Kidney epithelial cell (primary cell): ENCODE results near the gene PCNT. TPM values are rescaled to one million over a fixed set of nuclear protein-coding genes. Genes with fewer than 3 reads are reported as not detected.

Experiments used
- DNase-seq: peaks from one replicate; pipeline ENCODE4 v3.0.0-alpha.2; 2010; ENCODE audit warnings: low read depth
- H3K27me3 ChIP-seq: 2 replicates; pipeline ENCODE4 v1.6.0; 2011; ENCODE audit warnings: low read length; ENCODE audit not compliant: control insufficient read depth, insufficient read depth
- H3K36me3 ChIP-seq: 2 replicates; pipeline ENCODE4 v1.5.1; 2011; ENCODE audit warnings: low read length; ENCODE audit not compliant: control insufficient read depth, insufficient read depth
- H3K4me3 ChIP-seq: 2 replicates; pipeline ENCODE4 v1.5.1; 2011; ENCODE audit warnings: low read depth, mild to moderate bottlenecking, control low read depth, low read length
- CTCF ChIP-seq: IDR thresholded peaks from 2 replicates; pipeline ENCODE4 v1.5.1; 2011; ENCODE audit warnings: mild to moderate bottlenecking, moderate library complexity, low read length, control low read depth, inconsistent platforms; ENCODE audit not compliant: insufficient read depth, poor library complexity, severe bottlenecking
- total RNA-seq: library from RNA; depleted of rRNA; stranded (reverse); fragments of >200 nt; gene quantifications from 2 replicates; pipeline ENCODE4 v1.2.3, GENCODE V29; 2015

The PCNT gene
- total RNA-seq, 1 donor from 2014 or later, result 22.2 TPM

- no peak for DNase-seq
- H3K36me3 ChIP-seq, result no peaks in the 10 kb centered on the region
- TF ChIP-seq CTCF, result no peak
- H3K4me3 ChIP-seq, result no peak overlapping the region
- H3K27me3 ChIP-seq, result no peaks in the 10 kb centered on the region
Observed at GRCh38 chr21:46468108-46468774, 144.3 kb downstream of the PCNT start.

GRCh38 chr21:46469275-46469674 is 145.3 kb downstream of the PCNT start:
- H3K4me3 ChIP-seq, result no peak overlapping the region
- TF ChIP-seq CTCF, result no peak
- no peaks in the 10 kb centered on the region for H3K36me3 ChIP-seq
- no peak for DNase-seq
- no peaks in the 10 kb centered on the region for H3K27me3 ChIP-seq

DNA sequence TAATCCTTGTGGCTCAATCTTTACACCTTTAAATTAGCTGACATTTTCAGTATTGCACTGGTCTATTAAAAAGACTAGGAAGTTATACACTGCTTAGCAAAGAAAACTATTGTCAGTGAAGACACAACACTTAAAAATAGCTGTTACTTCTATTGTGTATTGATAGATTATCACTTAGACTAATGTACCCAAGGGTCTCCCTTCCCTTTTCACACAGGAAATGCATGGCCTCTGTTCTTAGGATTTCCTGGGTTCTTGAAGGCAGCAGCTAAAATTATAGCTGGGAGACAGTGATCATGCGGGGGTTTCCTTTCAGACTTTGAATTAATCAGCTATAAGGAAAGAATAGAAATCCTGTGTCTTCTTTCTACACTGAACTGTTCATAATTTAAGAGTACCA is 147.6 kb downstream of the PCNT start:
- Histone ChIP-seq H3K27me3 (no peaks in the 10 kb centered on the region), H3K4me3 (no peak overlapping the region), H3K36me3 (no peaks in the 10 kb centered on the region)
- TF ChIP-seq CTCF, result no peak
- DNase-seq, result no peak

GRCh38 chr21:46472246-46472645 is 148.3 kb downstream of the PCNT start:
- Histone ChIP-seq H3K36me3 (no peaks in the 10 kb centered on the region), H3K4me3 (no peak overlapping the region), H3K27me3 (no peaks in the 10 kb centered on the region)
- TF ChIP-seq CTCF, result no peak
- no peak for DNase-seq

DNA sequence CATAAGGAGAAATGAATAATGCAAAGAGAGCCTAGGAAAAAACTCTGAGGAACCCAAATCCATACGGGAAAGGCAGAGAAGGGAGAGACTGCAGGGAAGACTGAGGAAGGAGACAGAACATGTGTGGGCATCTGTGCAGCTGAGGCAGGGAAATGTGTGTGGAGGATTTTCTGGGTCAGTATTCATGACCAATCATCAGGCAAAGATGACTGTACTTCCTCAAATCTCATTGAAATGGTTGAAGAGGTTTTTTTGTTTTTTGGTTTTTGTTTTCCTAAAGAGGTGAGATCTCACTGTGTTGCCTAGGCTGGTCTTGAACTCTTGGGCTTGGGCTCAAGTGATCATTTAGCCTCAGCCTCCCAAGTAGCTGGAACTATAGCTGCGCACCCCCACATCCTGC is 150.4 kb downstream of the PCNT start:
- no peak overlapping the region for H3K4me3 ChIP-seq
- H3K27me3 ChIP-seq, result no peaks in the 10 kb centered on the region
- no peak for DNase-seq
- TF ChIP-seq CTCF, result no peak
- H3K36me3 ChIP-seq, result no peaks in the 10 kb centered on the region

- Histone ChIP-seq H3K27me3 (no peaks in the 10 kb centered on the region), H3K4me3 (no peak overlapping the region), H3K36me3 (no peaks in the 10 kb centered on the region)
- DNase-seq, result no peak
- no peak for TF ChIP-seq CTCF
Observed at GRCh38 chr21:46475296-46475695, 151.3 kb downstream of the PCNT start.
